Ascending aorta (tissue), 2 donors: ENCODE data around the gene COPS6. TPM values are rescaled to one million over a fixed set of nuclear protein-coding genes. Genes with fewer than 3 reads are reported as not detected.

Experiments
- DNase-seq, 2 donors: peaks; one replicate each; pipeline ENCODE4 v3.0.0-alpha.2; 2019; ENCODE audit warnings: low spot score in 2 of 2
- H3K27ac ChIP-seq, 2 donors: fragments of 200-600 bp; sonication (generic); one replicate each; pipeline ENCODE4 v1.5.1; 2016 to 2017; ENCODE audit warnings: mild to moderate bottlenecking in 1 of 2
- H3K27me3 ChIP-seq: fragments of 200-600 bp; sonication (generic); one replicate; pipeline ENCODE4 v1.5.1; 2017
- H3K36me3 ChIP-seq, 2 donors: fragments of 200-600 bp; sonication (generic); one replicate each; pipeline ENCODE4 v1.5.1; 2016
- H3K4me1 ChIP-seq, 2 donors: fragments of 200-600 bp; sonication (generic); one replicate each; pipeline ENCODE4 v1.5.1; 2016 to 2017; ENCODE audit warnings: mild to moderate bottlenecking in 1 of 2
- H3K4me3 ChIP-seq, 2 donors: fragments of 200-600 bp; sonication (generic); one replicate each; pipeline ENCODE4 v1.5.1; 2016 to 2017; ENCODE audit warnings: mild to moderate bottlenecking in 1 of 2
- H3K9me3 ChIP-seq, 2 donors: fragments of 200-600 bp; sonication (generic); one replicate each; pipeline ENCODE4 v1.5.1; 2016
- CTCF ChIP-seq, 3 experiments: fragments of 200-600 bp in 2 of 3; fragments of 450-650 bp in 1 of 3; sonication (generic) in 2 of 3; IDR thresholded peaks; one replicate each; pipeline ENCODE4 v1.5.1; 2016 to 2019; ENCODE audit warnings: antibody characterized with exemption in 3 of 3, mild to moderate bottlenecking in 1 of 3, moderate library complexity in 1 of 3
- intact Hi-C: fragments of 100-400 bp; cut with DNase I; formaldehyde crosslinking; loops from one replicate; pipeline ENCODE4 v1.15.1; 2023
- total RNA-seq: library from RNA; depleted of rRNA; stranded (reverse); fragments of >200 nt; gene quantifications from one replicate; pipeline ENCODE4 v1.1.0, GENCODE V29; 2016

COPS6 gene
- total RNA-seq, 1 donor from 2014 or later: 18.1 TPM

DNA sequence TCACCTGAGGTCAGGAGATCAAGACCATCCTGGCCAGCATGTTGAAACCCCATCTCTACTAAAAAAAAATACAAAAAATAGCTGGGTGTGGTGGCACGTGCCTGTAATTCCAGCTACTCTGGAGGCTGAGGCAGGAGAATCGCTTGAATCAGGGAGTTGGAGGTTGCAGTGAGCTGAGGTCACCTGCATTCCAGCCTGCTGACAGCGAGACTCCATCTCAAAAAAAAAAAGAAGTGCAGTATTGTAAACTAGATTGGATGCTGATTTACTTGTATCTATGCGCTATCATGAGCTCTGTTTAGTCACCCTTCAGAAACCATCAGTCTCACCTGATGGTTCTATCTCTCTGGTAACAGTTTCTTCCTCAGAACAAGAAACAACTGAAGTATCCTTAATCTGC, 25.4 kb upstream of the COPS6 start:
- Histone ChIP-seq H3K4me1 (no peaks in the 10 kb centered on the region), H3K27me3 (no peaks in the 10 kb centered on the region), H3K36me3 (peaks cover 53 to 58% of the 10 kb centered on the region in 2 donors), H3K9me3 (no peaks in the 10 kb centered on the region), H3K4me3 (no peak overlapping the region), H3K27ac (no peak overlapping the region)
- intact Hi-C loops: no loop called here
- DNase-seq: no peak
- no peak for TF ChIP-seq CTCF (IDR thresholded peaks at IDR 0.05)

DNA sequence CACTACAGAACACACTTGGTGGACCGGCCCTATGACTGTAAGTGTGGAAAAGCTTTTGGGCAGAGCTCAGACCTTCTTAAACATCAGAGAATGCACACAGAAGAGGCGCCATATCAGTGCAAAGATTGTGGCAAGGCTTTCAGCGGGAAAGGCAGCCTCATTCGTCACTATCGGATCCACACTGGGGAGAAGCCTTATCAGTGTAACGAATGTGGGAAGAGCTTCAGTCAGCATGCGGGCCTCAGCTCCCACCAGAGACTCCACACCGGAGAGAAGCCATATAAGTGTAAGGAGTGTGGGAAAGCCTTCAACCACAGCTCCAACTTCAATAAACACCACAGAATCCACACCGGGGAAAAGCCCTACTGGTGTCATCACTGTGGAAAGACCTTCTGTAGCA, 24.6 kb upstream of the COPS6 start:
- intact Hi-C loops: no loop called here

GRCh38 chr7:100065452-100066186, 23.1 kb upstream of the COPS6 start:
- intact Hi-C loops: no loop called here
- H3K27ac ChIP-seq: no peak overlapping the region
- peaks cover 2 to 4% of the 10 kb centered on the region in 2 donors for H3K9me3 ChIP-seq
- no peaks in the 10 kb centered on the region for H3K27me3 ChIP-seq
- DNase-seq: no peak
- TF ChIP-seq CTCF (IDR thresholded peaks at IDR 0.05): no peak
- no peaks in the 10 kb centered on the region for H3K4me1 ChIP-seq
- H3K36me3 ChIP-seq: peaks cover 52 to 58% of the 10 kb centered on the region in 2 donors
- no peak overlapping the region for H3K4me3 ChIP-seq

More for the DNA sequence above, 24.6 kb upstream of the COPS6 start:
- Histone ChIP-seq H3K4me1 (no peaks in the 10 kb centered on the region), H3K4me3 (no peak overlapping the region), H3K36me3 (peaks cover 53 to 56% of the 10 kb centered on the region in 2 donors), H3K9me3 (no peaks in the 10 kb centered on the region), H3K27me3 (no peaks in the 10 kb centered on the region), H3K27ac (no peak overlapping the region)
- DNase-seq: no peak
- no peak for TF ChIP-seq CTCF (IDR thresholded peaks at IDR 0.05)

DNA sequence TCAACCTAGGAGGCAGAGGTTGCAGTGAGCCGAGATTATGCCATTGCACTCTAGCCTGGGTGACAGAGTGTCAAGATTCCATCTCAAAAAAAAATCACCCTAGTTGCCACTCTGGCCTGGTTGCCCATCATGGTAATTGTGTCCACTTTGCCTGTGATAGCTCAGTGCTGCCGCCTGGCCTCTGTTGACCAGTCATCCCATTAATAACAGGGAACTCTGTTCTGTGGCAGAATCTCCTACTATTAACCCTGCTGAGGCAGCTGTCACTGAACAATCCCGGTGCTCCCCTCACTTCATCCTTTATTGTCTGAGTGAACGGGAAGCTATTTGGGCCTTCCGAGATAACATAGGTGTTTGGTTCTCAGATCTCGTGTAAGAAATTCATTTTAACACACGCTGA, 21.8 kb upstream of the COPS6 start:
- H3K27ac ChIP-seq: no peak overlapping the region
- H3K9me3 ChIP-seq: peaks cover 15 to 17% of the 10 kb centered on the region in 2 donors
- no peak for TF ChIP-seq CTCF (IDR thresholded peaks at IDR 0.05)
- no peaks in the 10 kb centered on the region for H3K4me1 ChIP-seq
- DNase-seq: no peak
- H3K36me3 ChIP-seq: peaks cover 55 to 59% of the 10 kb centered on the region in 2 donors
- H3K4me3 ChIP-seq: no peak overlapping the region
- intact Hi-C loops: no loop called here
- H3K27me3 ChIP-seq: no peaks in the 10 kb centered on the region

GRCh38 chr7:100069991-100070390, 18.8 kb upstream of the COPS6 start:
- no peak overlapping the region for H3K27ac ChIP-seq
- no peak for DNase-seq
- no peak for TF ChIP-seq CTCF (IDR thresholded peaks at IDR 0.05)
- no peaks in the 10 kb centered on the region for H3K27me3 ChIP-seq
- H3K9me3 ChIP-seq: peaks cover 19 to 21% of the 10 kb centered on the region in 2 donors
- intact Hi-C loops: no loop called here
- H3K36me3 ChIP-seq: peaks cover 66 to 70% of the 10 kb centered on the region in 2 donors
- no peaks in the 10 kb centered on the region for H3K4me1 ChIP-seq
- no peak overlapping the region for H3K4me3 ChIP-seq
